SKM-1 treated with dmso at 0.1 percent for 144 hours (cell line): ENCODE measurements around the gene PKP3.
"Not testable (repeated sequence)": the region's sequence is repeated elsewhere in the genome, so short reads cannot be mapped to it uniquely, and the experiment has no call there.

Experiments used
- DNase-seq: peaks from one replicate; lab custom pipeline; 2025; ENCODE audit not compliant: unreplicated experiment; lab: John Stamatoyannopoulos, UW

PKP3 gene

GRCh38 chr11:362642-363442 is 31.2 kb upstream of the PKP3 start:
- no peak for DNase-seq

- DNase-seq, result not testable (repeated sequence)
Observed at GRCh38 chr11:363443-363805, 30.6 kb upstream of the PKP3 start.

GRCh38 chr11:363948-364761 is 29.9 kb upstream of the PKP3 start:
- no peak for DNase-seq

GRCh38 chr11:364991-365725 is 28.9 kb upstream of the PKP3 start:
- DNase-seq, result no peak

GRCh38 chr11:365831-366230 is 28.2 kb upstream of the PKP3 start:
- DNase-seq, result no peak

GRCh38 chr11:367956-368413 is 26.0 kb upstream of the PKP3 start:
- DNase-seq, result no peak

GRCh38 chr11:368414-369335 is 25.3 kb upstream of the PKP3 start:
- no peak for DNase-seq

- DNase-seq, result no peak
Observed at GRCh38 chr11:369336-370018, 24.5 kb upstream of the PKP3 start, which contains the start of gene B4GALNT4. B4GALNT4 (plus strand) TSS chr11:369499; CDS start chr11:369804, 305 bp downstream.

GRCh38 chr11:370070-370941 is 23.7 kb upstream of the PKP3 start:
- DNase-seq, result no peak

GRCh38 chr11:371051-371450 is 23.0 kb upstream of the PKP3 start:
- no peak for DNase-seq

GRCh38 chr11:371716-372590 is 22.1 kb upstream of the PKP3 start:
- no peak for DNase-seq

- no peak for DNase-seq
Observed at GRCh38 chr11:372809-373715, 20.9 kb upstream of the PKP3 start.

GRCh38 chr11:373716-374551 is 20.1 kb upstream of the PKP3 start:
- no peak for DNase-seq

GRCh38 chr11:375065-376025 is 18.7 kb upstream of the PKP3 start:
- DNase-seq, result no peak
